Measurements from ENCODE around the gene BMPER. TPM values are rescaled to one million over a fixed set of nuclear protein-coding genes. Genes with fewer than 3 reads are reported as not detected.

BMPER gene
- total RNA-seq, 1 donor from 2014 or later = 0.56 TPM

- TF ChIP-seq CTCF (IDR thresholded peaks at IDR 0.05) = no peak
- peaks cover 17% of the 10 kb centered on the region for H3K27me3 Mint-ChIP-seq (ENCODE audit: unreplicated experiment)
These were observed 4.8 kb upstream of the BMPER start for GRCh38 chr7:33900501-33900900.

GRCh38 chr7:33901199-33901598, 4.1 kb upstream of the BMPER start:
- Mint-ChIP-seq H3K36me3 (ENCODE audit: unreplicated experiment) (no peaks in the 10 kb centered on the region), H3K9me3 (ENCODE audit: unreplicated experiment) (no peaks in the 10 kb centered on the region), H3K27ac (ENCODE audit: unreplicated experiment) (no peak overlapping the region), H3K27me3 (ENCODE audit: unreplicated experiment) (peaks cover 20% of the 10 kb centered on the region), H3K4me1 (ENCODE audit: unreplicated experiment) (peaks cover 12% of the 10 kb centered on the region), H3K4me3 (ENCODE audit: unreplicated experiment) (no peak overlapping the region)
- no peak for TF ChIP-seq CTCF (IDR thresholded peaks at IDR 0.05)
- DNase-seq (ENCODE audit: extremely low spot score, unreplicated experiment) = no peak

More at GRCh38 chr7:33900501-33900900, 4.8 kb upstream of the BMPER start:
- Mint-ChIP-seq H3K9me3 (ENCODE audit: unreplicated experiment) (no peaks in the 10 kb centered on the region), H3K27ac (ENCODE audit: unreplicated experiment) (no peak overlapping the region), H3K4me1 (ENCODE audit: unreplicated experiment) (peaks cover 11% of the 10 kb centered on the region), H3K4me3 (ENCODE audit: unreplicated experiment) (no peak overlapping the region), H3K36me3 (ENCODE audit: unreplicated experiment) (no peaks in the 10 kb centered on the region)
- no peak for DNase-seq (ENCODE audit: extremely low spot score, unreplicated experiment)

- no peak for DNase-seq (ENCODE audit: extremely low spot score, unreplicated experiment)
- H3K27ac Mint-ChIP-seq (ENCODE audit: unreplicated experiment) = no peak overlapping the region
- H3K36me3 Mint-ChIP-seq (ENCODE audit: unreplicated experiment) = no peaks in the 10 kb centered on the region
- no peak for TF ChIP-seq CTCF (IDR thresholded peaks at IDR 0.05)
- H3K4me1 Mint-ChIP-seq (ENCODE audit: unreplicated experiment) = peaks cover 12% of the 10 kb centered on the region
- no peak overlapping the region for H3K4me3 Mint-ChIP-seq (ENCODE audit: unreplicated experiment)
- H3K27me3 Mint-ChIP-seq (ENCODE audit: unreplicated experiment) = peaks cover 26% of the 10 kb centered on the region
- no peaks in the 10 kb centered on the region for H3K9me3 Mint-ChIP-seq (ENCODE audit: unreplicated experiment)
These were observed 3.5 kb upstream of the BMPER start for GRCh38 chr7:33901847-33902246.

- Mint-ChIP-seq H3K4me3 (ENCODE audit: unreplicated experiment) (no peak overlapping the region), H3K36me3 (ENCODE audit: unreplicated experiment) (no peaks in the 10 kb centered on the region), H3K4me1 (ENCODE audit: unreplicated experiment) (peaks cover 12% of the 10 kb centered on the region), H3K27me3 (ENCODE audit: unreplicated experiment) (peaks cover 34% of the 10 kb centered on the region), H3K27ac (ENCODE audit: unreplicated experiment) (no peak overlapping the region), H3K9me3 (ENCODE audit: unreplicated experiment) (no peaks in the 10 kb centered on the region)
- no peak for DNase-seq (ENCODE audit: extremely low spot score, unreplicated experiment)
- TF ChIP-seq CTCF (IDR thresholded peaks at IDR 0.05) = no peak
These were observed 2.6 kb upstream of the BMPER start for GRCh38 chr7:33902746-33903145.

GRCh38 chr7:33903791-33904680, 1.3 kb upstream of the BMPER start:
- no peaks in the 10 kb centered on the region for H3K9me3 Mint-ChIP-seq (ENCODE audit: unreplicated experiment)
- no peak for TF ChIP-seq CTCF (IDR thresholded peaks at IDR 0.05)
- H3K36me3 Mint-ChIP-seq (ENCODE audit: unreplicated experiment) = no peaks in the 10 kb centered on the region
- DNase-seq (ENCODE audit: extremely low spot score, unreplicated experiment) = no peak
- peak overlapping the region; percentile 82 for H3K4me3 Mint-ChIP-seq (ENCODE audit: unreplicated experiment)
- peaks cover 12% of the 10 kb centered on the region for H3K4me1 Mint-ChIP-seq (ENCODE audit: unreplicated experiment)
- peaks cover 42% of the 10 kb centered on the region for H3K27me3 Mint-ChIP-seq (ENCODE audit: unreplicated experiment)
- H3K27ac Mint-ChIP-seq (ENCODE audit: unreplicated experiment) = no peak overlapping the region
